ENCODE data around the gene C4BPA.

Gene C4BPA

DNA sequence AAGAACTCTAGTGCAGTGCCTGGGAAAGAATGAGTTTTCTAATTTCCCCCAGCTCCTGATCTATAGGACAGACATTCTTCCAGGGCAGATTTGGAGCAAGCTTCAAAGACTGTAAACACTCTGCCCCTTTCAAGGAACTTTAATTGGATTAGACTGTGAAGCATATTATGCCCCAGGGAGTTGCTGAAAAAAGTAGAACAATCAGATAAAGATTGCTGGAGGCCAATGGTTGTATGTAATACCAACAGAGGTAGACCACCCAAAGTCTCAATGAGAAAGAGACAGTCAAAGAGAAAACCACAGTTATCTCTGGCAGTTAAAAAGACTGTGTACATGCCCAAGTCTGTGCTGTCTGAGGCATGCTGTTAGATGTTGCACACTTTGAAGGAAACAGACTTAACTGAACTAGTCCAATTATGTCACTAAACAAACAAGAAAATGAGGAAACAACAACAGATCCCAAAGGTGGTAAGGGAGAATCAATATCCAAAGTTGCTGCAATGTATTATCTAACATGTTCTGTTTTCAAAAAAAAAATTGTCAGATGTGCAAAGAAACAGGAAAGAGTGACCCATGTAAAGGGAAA, 24.4 kb downstream of the C4BPA start:
- DNase-seq, result no peak

DNA sequence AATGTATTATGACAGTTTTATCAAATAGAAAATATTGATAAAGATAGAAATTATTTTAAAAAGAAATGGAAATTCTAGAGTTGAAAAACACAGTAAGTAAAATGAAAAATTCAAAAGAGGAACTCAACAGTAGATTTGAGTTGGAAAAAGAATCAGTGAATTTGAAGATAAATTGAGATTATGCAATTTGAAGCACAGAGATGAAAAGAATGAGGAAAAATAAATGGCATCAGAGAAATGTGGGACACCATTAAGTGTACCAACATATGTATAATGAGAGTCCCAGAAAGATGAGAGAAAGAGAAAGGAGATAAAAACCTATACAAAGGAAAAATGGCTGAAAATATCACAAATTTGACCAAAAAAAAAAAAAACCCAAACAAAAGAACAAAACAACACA, 25.0 kb downstream of the C4BPA start:
- no peak for DNase-seq

DNA sequence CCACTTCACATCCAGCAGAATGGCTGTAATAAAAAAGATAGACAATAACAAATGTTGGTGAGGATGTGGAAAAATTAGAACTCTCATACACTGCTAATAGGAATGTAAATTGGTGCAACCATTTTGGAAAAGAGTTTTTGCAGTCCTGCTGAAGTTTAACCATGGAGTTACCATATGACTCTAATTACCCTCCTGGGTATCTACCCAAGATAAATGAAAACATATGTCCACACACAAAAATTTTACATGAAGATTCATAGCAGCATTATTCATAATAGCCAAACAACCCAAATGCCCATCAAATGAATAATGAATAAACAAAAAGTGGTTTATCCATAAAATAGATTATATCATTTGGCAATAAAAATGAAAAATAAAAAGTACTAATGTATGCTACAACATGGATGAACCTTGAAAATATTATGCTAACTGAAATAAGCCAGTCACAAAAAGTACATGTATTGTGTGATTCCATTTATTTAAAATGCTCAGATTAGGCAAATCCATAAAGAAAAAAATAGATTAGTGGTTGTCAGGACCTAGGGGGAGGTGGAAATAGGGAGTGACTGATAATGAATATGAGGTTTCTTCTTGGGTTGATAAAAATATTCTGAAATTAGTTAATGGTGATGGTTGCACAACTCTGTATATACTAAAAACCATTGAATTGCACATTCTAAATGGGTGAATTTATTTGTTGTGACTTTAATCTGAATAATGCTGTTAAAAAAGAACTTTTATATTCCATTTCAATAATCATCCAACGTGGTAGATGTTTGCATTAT, 26.4 kb downstream of the C4BPA start:
- no peak for DNase-seq

DNA sequence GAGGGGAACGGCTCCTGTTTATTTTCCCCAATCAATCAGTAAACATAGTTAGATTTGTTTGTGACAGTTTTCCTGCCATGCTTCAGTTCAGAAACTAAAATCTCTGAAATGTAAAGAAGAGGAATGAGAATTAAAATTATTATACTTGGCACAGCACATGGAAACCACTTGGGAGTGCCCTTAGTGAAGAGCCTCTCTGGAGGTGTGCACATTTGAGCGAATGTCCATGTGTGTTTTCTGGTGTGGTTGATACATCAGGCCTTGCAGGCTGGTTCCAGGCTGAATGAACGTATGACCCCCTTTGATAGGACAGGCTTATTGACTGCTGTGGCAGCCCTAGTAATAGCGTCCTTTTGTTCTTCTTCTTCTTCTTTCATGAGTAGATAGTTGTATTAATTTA, 27.1 kb downstream of the C4BPA start:
- no peak for DNase-seq

DNA sequence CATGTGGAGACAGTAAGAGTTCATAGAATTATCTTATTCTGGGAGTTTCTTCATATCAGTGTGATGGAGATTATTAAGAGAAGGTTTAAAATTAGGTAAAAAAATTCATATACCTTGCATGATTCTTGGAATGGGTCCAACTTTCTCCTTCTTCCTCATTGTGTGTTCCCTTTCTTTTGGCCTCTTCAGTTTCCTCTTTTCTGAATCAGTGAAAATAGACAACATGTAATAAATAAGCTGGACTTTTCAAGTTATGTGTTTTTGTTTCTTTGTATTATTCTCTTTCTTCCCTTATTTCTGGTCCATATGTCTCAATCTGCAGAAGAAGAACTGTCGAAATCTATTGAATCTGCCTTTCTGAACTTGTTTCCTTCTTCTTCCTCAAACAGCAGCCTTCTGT, 30.5 kb downstream of the C4BPA start:
- DNase-seq, result no peak

DNA sequence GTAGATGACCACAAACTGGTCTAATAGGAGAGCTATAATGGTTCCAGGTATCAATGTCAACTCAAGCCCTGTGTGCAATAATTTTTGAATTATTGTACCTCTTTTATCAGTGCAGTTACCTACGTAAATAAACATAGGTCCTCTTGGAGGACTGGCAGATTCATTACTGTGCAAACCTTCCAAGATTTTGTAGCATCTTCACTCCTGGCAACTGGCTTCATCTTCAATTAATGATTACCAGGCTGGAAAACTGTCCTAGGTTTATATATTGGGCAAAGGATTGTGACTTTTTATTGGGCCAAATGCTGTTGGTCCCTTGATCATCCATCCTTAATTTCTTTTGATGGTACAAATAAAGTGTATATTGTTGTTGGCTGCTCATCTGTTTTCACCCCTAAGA, 35.6 kb downstream of the C4BPA start:
- no peak for DNase-seq

DNA sequence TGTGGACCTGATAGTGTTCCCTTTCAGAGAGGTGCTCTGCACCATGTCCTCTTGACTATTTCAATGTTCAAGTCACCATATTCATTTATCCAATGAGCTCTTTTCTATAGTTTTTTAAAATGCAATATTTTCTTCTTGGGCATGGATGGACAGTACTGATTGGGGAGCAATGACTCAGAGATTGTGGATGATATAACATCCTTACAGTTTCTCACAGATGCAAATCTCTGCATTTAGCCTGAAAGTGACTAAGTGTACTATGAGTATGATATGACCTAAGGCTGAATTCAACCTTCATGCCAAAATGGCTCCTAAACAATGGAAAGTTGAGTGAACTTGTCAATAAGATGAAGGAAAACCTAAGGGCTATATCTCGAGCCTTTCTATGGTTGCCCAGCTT, 36.5 kb downstream of the C4BPA start:
- no peak for DNase-seq

DNA sequence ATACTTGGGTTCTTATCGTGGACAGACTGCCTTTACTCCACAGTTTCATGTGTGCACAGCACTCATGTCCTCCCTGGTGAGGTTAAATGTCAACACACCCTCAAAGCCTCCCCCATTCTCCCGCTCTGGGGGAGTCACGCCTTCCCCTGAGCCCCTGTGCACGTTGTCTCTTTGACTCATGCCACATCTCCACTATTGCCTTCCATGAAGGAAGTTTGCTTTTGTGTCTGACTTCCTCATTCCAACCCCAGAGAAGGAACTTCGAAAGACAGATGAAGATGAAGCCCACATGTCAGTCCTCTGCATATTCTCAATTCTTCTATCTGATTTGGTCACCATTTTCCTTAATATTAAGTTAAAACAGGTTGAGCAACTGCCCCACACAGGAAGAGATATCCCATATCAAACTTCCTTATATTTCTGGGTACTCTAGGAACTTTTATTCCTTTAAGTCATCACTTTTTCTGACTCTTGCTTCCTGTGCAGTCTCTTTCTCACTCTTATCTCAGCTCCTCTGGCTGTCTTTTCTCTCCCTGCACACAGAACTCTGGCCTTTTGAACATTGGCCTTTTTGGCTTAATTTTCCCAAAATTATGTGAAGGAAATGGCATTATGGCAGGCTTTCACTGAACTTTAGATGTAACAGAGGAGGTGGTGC, 41.5 kb downstream of the C4BPA start:
- no peak for DNase-seq

DNA sequence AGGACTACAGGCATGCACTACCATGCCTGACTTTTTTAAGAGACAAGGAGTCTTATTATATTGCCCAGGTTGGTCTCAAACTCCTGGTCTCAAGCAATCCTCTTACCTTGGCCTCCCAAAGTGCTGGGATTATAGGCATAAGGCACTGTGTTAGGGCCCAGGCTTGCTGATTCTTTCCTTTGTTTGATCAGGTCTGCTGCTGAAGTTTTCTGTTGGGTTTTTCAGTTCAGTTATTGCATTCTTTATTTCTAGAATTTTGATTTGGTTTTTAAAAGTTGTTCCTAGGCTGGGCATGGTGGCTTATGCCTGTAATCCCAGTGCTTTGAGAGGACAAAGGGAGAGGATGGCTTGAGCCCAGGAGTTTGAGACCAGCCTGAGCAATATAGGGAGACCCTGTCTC, 47.9 kb downstream of the C4BPA start:
- no peak for DNase-seq

DNA sequence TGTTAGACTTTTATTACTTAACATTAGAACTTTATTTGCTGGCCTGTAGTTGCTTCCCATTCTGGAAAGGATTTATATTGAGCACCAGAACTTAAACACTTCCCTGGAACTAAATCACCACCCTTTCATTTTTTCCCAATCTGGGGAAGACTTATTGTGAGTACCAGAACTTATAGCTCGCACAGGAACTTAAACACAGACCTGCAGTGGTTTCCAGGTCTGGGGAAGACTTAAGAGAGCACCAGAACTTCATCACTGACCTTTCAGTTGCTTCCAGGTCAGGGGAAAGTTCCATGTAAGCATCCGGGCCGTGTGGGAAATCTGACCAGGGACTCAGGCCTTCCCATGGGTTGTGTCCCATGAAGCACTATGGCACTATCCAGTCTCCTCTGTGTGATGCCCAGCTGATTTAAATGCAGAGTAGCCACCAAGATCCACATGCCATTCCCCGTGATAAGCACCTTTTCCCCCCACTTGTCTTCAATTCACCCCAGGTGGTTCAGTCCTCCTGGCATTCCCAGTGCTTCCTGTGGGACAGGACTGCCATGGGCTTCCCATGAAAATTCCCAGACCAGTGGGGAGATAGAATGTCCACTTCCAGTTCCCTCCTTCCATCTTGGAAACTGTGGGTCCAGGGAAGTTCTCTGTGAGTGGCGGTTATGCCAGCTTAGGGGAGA, 48.9 kb downstream of the C4BPA start:
- peak; percentile 9 for DNase-seq

DNA sequence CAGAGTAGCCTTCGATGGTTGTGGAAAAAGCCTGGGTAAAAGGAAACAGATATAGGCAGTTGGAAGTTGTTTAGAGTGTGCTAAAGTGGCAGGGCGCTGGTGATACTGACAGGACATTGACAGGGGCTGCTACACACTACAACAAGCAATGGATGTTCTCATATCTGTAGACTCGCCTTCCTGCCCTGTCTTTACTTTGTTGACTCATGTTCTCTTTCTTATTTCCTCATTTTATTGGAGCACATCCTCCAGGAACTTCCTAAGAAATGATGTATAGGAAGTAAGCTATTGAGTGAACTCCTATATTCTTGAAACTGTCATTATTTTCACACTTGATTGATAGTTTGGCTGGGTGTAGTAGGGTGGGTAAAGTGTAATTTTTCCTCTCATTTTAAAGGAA, 51.0 kb downstream of the C4BPA start:
- no peak for DNase-seq

DNA sequence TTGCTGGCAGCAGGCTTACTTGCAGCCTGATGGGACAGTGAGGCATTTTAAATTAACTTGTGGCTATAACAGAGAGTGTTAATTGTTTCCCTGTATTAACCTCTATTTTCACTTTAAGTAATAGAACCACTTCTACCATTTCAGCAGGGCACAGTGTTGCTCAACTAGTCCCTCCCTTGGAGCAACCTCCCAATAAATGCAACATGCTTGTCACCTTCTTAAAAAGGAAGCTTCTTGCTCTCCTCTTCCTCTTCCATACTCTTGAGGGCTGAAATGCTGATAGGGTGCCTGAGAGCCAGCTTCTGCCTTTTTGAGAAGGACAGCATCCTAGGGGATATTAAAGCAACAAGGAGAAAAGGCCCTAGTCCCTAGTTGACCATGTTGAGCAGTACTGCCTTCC, 52.1 kb downstream of the C4BPA start:
- DNase-seq, result no peak

DNA sequence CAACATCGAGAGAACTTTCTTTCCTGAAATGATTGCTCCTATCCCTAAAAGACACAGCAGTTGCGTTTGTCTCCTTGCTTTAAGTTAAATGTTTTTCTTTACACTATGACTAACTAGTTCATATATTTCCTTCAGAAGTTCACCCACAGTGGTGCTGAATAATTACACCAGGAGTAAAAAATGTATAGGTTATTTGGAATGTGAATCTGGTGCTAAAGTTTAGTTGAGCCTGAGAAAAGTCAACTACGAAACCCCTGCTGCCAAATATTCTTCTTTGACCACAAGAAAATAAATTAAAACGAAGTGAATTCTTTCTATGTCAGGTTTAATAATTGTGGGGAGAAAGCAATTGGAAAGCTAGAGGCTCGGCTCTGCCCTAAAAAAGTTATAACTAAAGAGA, 52.8 kb downstream of the C4BPA start:
- DNase-seq, result no peak

DNA sequence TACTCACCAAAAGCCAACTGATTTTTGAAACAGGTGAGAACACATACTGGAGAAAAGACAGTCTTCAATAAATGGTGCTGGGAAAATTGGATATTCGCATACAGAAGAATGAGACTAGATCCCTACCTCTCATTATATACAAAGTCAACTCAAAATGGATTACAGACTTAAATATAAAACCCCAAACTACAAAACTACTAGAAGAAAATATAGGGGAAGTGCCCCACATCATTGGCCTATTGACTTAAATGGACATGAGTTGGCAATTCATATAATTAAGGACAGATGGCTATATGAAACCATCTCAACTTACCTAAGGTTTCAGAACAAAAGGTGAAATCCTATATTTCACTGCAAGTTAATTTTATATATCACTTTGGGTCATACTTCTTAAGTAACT, 60.1 kb downstream of the C4BPA start:
- no peak for DNase-seq

DNA sequence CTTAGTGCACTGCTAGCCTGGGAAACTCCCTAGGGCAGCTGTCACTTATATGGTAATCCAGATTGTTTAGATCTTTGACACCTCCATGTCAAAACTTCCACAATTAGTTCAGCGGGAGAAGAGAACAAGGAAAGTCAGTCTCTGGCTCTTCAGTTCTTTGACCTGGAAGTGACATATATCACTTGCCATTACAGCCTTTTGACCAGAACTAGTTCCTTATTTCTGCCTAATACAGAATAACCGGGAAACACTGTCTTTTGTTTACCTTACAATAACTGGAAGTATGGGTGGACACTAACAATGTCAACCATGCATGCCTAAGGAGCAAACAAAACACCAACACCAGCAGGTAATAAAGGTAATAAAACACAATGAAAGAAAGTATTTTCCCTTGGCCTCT, 68.3 kb downstream of the C4BPA start:
- DNase-seq, result no peak

DNA sequence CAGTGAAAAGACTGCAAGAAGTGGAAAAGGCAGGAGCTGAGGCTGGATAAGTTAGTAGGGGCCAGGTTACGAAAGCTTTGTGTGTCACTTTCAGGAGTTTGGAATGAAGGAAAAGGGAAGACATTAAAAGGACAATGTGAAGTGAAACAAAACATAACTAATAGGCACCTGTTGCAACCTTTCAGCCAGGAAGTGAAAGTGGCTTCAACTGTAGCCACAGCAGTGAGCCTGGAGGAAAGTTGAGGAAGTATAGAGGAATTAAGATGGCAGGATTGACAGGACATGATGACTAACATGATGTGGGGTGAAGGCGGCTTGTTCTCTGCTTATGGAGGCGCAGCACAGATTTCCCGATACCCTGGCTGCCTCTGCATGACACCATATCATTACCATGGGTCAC, 68.9 kb downstream of the C4BPA start:
- no peak for DNase-seq

DNA sequence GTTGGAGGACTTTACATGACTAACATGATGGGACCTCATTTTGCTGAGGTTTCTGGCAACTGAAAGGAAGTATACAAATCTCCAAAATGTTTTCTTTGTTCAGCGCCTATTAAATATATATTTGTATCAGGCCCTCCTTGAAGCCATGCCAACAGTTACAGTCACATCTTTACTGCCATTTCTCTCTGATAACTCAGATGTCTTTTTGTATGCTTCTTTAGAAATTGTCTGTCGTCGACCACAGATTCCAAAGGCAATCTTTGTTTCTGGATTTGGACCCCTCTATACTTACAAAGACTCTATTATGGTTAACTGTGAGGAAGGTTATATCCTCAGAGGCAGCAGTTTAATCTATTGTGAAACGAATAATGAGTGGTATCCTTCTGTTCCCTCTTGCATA, 69.4 kb downstream of the C4BPA start:
- no peak for DNase-seq

DNA sequence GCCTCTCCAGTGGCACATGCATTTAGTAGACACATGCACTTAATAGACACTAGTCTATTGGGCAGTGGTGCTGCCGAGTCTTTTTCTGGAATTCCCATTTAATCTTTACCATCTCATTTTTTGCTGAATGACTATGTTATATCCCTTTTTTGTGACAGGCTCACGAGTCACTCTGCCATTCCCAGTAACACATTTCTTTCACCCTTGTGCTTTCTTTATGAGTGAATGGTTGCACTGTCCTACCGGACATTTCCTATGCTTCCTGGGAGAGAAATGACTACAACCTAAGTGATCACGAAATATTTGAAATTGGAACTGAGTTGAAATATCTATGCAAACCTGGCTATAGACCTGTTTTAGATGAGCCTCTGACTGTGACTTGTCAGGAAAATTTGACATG, 70.9 kb downstream of the C4BPA start:
- no peak for DNase-seq

DNA sequence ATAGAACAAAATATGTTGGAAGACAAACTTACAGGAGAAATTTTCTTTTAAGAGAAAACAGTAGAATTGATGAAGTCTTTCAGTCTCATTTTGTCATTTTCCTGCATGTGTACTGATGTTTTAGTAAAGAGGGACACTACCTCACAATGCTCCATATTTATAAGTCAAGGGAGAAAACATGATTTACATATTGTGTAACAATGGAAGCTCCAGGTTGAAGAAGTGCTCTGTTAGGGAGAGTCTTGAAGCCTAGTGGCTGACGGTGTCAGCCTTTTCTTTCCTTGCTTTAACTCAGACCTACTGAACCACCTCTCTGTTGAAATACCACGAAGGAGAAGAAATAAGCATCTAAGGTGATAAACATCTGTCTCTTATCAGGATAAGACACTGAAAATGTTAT, 75.0 kb downstream of the C4BPA start:
- DNase-seq, result no peak

DNA sequence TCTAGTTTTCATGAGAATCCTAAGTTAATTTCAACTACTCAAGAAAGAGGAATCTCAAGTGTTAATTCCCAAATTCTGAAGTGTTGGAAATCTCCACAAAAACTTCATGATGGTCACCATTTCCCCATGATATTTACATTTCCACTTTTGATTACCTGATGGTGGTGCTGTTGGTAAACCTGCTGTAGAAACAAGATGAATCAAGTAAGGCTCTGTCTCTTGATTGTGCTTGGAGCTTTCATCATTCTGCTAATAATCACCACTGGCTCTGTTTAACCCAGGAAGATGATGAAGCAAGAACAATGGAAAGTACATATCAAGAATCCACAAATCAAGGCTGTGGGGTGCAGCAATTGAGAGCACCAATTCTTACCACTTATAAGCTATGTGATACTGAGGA, 77.8 kb downstream of the C4BPA start:
- no peak for DNase-seq

DNA sequence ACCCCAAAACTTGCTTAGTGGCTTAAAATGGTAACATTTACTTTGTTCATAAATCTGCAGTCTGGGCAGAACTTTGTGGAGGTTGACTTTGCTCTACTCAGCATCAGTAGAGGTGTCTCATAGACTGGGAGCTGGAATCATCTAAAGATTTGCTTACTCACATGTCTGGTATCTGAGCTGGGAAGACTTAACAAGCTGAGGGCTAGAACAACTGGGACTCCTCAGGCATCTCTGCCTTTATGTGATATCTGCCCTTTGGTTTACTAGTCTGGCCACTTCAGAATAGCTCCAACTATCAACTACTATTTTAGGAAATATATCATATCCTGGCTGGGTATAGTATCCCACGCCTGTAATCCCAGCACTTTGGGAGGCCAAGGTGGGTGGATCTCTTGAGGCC, 82.5 kb downstream of the C4BPA start:
- DNase-seq, result no peak

DNA sequence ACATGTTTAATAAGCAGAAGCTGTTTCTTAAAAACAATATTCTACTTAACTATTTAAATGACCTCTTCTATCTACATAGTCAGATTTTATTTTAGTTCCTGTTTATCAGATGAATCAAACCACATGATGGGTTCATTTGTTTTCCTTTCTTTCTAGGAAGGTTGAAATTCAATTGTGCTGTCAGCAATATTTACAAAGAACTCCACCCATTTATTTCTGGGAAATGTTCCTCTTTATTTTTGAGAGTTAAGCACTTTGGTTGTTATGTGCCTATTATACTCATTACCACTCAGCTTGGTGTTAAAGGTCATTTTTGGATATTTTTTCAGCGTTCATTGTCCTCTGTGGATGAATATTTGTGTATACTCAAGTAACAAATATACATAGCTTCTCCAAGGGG, 84.9 kb downstream of the C4BPA start:
- no peak for DNase-seq

DNA sequence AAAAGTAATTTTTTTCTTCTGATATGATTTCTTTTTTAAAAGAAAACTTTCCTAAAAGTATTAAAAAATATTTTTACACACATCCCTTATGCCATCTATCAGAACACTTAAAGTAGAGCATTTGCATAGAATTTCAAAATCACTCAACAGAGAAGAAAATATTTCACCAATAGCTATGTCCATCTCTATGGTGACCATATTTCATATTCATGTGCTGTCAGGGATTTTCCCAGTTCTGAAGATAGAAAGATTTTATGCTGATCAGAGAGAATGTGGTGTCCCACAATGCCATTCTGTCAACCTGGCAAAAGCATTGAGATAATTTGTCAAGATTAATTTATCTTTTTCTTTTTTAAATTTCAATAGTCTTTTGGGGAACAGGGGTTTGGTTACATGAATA, 87.0 kb downstream of the C4BPA start:
- no peak for DNase-seq

DNA sequence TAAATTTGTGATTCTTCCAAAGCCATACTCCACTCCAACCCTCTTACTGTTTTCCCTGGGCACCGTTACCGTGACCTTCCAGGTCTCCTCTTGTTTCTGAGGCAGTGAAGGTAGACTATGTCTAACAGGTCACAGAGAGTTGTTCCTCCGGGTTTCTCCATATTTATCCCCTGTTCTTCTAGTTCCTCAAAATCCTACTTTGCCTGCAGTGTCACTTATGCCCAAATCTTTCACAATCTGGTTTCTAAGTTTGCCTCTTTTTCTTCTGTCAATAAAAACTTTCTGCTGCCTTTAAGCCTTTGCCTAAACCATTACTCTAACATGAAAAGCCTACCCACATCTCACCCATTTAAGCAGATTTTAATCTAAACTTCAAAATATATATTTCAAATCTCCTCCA, 87.7 kb downstream of the C4BPA start:
- no peak for DNase-seq

Measured in NCI-H446 treated with DMSO at 0.1 percent for 48 hours (cell line).